ENCODE measurements around the gene APBA2.

Gene APBA2

GRCh38 chr15:28897861-28898585 is 12.2 kb downstream of the APBA2 start:
- no peak for DNase-seq

- DNase-seq = no peak
Observed at GRCh38 chr15:28899061-28899738, 13.4 kb downstream of the APBA2 start.

GRCh38 chr15:28900041-28900891 is 14.5 kb downstream of the APBA2 start:
- DNase-seq = no peak

GRCh38 chr15:28900892-28901586 is 15.3 kb downstream of the APBA2 start:
- DNase-seq = no peak

GRCh38 chr15:28901587-28901980 is 15.8 kb downstream of the APBA2 start:
- no peak for DNase-seq

- DNase-seq = no peak
Observed at GRCh38 chr15:28901987-28902745, 16.4 kb downstream of the APBA2 start.

GRCh38 chr15:28902856-28903255 is 17.1 kb downstream of the APBA2 start:
- no peak for DNase-seq

GRCh38 chr15:28903555-28903954 is 17.8 kb downstream of the APBA2 start:
- DNase-seq = no peak

GRCh38 chr15:28904003-28904402 is 18.2 kb downstream of the APBA2 start:
- DNase-seq = no peak

GRCh38 chr15:28904541-28905315 is 19.0 kb downstream of the APBA2 start:
- no peak for DNase-seq

- DNase-seq = no peak
Observed at GRCh38 chr15:28907338-28907960, 21.7 kb downstream of the APBA2 start.

GRCh38 chr15:28909958-28910500 is 24.3 kb downstream of the APBA2 start:
- DNase-seq = no peak

- DNase-seq = no peak
Observed at GRCh38 chr15:28911310-28911931, 25.6 kb downstream of the APBA2 start.

GRCh38 chr15:28912422-28912821 is 26.6 kb downstream of the APBA2 start:
- DNase-seq = no peak

- DNase-seq = no peak
Observed at GRCh38 chr15:28913171-28913765, 27.5 kb downstream of the APBA2 start.

GRCh38 chr15:28914046-28914445 is 28.3 kb downstream of the APBA2 start:
- DNase-seq = no peak

- DNase-seq = no peak
Observed at GRCh38 chr15:28914483-28915023, 28.8 kb downstream of the APBA2 start.

- no peak for DNase-seq
Observed at GRCh38 chr15:28915041-28915810, 29.5 kb downstream of the APBA2 start.

- DNase-seq = no peak
Observed at GRCh38 chr15:28915935-28916334, 30.2 kb downstream of the APBA2 start.
